Loucy (cell line): ENCODE measurements around the gene KIF14.

Source experiments
- EZH2phosphoT487 ChIP-seq: fragments of 200-600 bp; IDR thresholded peaks from 2 replicates; pipeline ENCODE4 v1.6.1; 2018; ENCODE audit warnings: antibody characterized with exemption, mild to moderate bottlenecking, moderate library complexity, borderline replicate concordance
- TF ChIP-seq, protein P1 (sequence below): fragments of 200-600 bp; sonication (generic); conservative IDR thresholded peaks from 2 replicates; pipeline ENCODE4 v1.5.1; 2014; ENCODE audit warnings: mild to moderate bottlenecking, antibody characterized with exemption, low read length

DNA sequence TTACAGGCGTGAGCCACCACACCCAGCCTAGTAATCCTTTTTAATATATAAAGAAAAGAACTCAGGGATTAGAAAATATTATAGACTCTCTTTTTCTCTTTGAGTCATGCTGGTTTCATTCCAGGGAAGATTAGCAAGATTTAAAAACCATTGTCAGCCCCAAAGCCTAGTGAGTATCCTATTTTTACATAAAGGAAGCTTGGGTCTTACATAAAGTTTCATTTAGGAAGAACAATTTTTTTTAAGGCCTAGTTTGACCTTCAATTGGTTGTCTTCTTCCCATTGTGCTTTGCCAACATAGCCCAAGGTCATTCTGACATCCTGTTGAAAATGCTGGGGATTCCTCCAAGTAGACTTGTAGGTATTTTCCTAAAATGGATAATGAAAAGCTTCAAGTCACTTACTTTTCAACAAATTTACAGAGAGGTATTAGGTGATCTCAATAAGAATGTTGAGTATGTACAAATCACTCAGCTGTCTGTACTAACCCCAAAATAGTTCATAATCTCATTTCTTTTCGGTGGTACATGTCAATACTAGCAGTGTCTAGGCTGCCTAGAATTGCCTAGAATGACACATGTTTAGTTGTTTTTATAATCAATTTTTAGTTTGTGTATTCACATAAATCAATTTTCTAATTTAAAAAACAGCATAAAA is 4.3 kb upstream of the KIF14 start:
- TF ChIP-seq, protein P1, sequence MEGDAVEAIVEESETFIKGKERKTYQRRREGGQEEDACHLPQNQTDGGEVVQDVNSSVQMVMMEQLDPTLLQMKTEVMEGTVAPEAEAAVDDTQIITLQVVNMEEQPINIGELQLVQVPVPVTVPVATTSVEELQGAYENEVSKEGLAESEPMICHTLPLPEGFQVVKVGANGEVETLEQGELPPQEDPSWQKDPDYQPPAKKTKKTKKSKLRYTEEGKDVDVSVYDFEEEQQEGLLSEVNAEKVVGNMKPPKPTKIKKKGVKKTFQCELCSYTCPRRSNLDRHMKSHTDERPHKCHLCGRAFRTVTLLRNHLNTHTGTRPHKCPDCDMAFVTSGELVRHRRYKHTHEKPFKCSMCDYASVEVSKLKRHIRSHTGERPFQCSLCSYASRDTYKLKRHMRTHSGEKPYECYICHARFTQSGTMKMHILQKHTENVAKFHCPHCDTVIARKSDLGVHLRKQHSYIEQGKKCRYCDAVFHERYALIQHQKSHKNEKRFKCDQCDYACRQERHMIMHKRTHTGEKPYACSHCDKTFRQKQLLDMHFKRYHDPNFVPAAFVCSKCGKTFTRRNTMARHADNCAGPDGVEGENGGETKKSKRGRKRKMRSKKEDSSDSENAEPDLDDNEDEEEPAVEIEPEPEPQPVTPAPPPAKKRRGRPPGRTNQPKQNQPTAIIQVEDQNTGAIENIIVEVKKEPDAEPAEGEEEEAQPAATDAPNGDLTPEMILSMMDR: no peak
- no peak for TF ChIP-seq EZH2phosphoT487
